HepG2 (cell line): Measurements from ENCODE around the gene SEBOX. TPM values are rescaled to one million over a fixed set of nuclear protein-coding genes. Genes with fewer than 3 reads are reported as not detected.

Experiments
- ARID2 ChIP-seq: sonication (generic); formaldehyde crosslinking; IDR thresholded peaks from 2 replicates; pipeline ENCODE4 v1.8.1; 2022; ENCODE audit warnings: mild to moderate bottlenecking, missing genetic modification reagents, borderline replicate concordance
- ATF4 ChIP-seq, 2 experiments: fragments of 450-650 bp in 1 of 2; sonication (generic) in 1 of 2; formaldehyde crosslinking; IDR thresholded peaks; 2 replicates each; pipeline versions ENCODE4 v1.5.0 to v1.8.0; 2020 to 2022; ENCODE audit warnings: mild to moderate bottlenecking in 1 of 2, missing genetic modification reagents in 1 of 2
- ELF3 ChIP-seq: IDR thresholded peaks from 2 replicates; pipeline ENCODE4 v1.6.1; 2016; ENCODE audit warnings: missing genetic modification reagents, missing compliant biosample characterization
- IRF2 ChIP-seq: IDR thresholded peaks from 2 replicates; pipeline ENCODE4 v1.6.1; 2018; ENCODE audit warnings: missing genetic modification reagents, missing compliant biosample characterization
- SATB2 ChIP-seq: sonication (generic); formaldehyde crosslinking; IDR thresholded peaks from 2 replicates; pipeline ENCODE4 v1.5.0; 2020; ENCODE audit warnings: missing genetic modification reagents
- SMAD9 ChIP-seq: sonication (generic); formaldehyde crosslinking; IDR thresholded peaks from 2 replicates; pipeline ENCODE4 v1.5.1; 2020; ENCODE audit warnings: mild to moderate bottlenecking, missing genetic modification reagents
- SPEN ChIP-seq: sonication (generic); formaldehyde crosslinking; IDR thresholded peaks from 2 replicates; pipeline ENCODE4 v1.5.1; 2020; ENCODE audit warnings: low read depth, mild to moderate bottlenecking, missing genetic modification reagents
- THAP9 ChIP-seq: sonication (generic); formaldehyde crosslinking; IDR thresholded peaks from 2 replicates; pipeline ENCODE4; 2020; ENCODE audit warnings: missing genetic modification reagents, mild to moderate bottlenecking, borderline replicate concordance
- ZBTB20 ChIP-seq: sonication (generic); formaldehyde crosslinking; IDR thresholded peaks from 2 replicates; pipeline ENCODE4 v1.8.1; 2023; ENCODE audit warnings: missing genetic modification reagents, low read depth, mild to moderate bottlenecking, borderline replicate concordance
- ZNF232 ChIP-seq: sonication (generic); formaldehyde crosslinking; IDR thresholded peaks from 2 replicates; pipeline ENCODE4 v1.4.0; 2020; ENCODE audit warnings: missing genetic modification reagents, borderline replicate concordance
- ZNF33B ChIP-seq: sonication (generic); formaldehyde crosslinking; IDR thresholded peaks from 2 replicates; pipeline ENCODE4 v1.5.1; 2020; ENCODE audit warnings: mild to moderate bottlenecking, missing genetic modification reagents
- ZNF44 ChIP-seq: sonication (generic); formaldehyde crosslinking; IDR thresholded peaks from 2 replicates; pipeline ENCODE4 v1.5.1; 2020; ENCODE audit warnings: mild to moderate bottlenecking, missing genetic modification reagents
- ZNF552 ChIP-seq: sonication (generic); formaldehyde crosslinking; IDR thresholded peaks from 2 replicates; pipeline ENCODE4 v1.9.0; 2022; ENCODE audit warnings: missing genetic modification reagents, mild to moderate bottlenecking, borderline replicate concordance
- ZNF607 ChIP-seq: sonication (generic); formaldehyde crosslinking; IDR thresholded peaks from 2 replicates; pipeline ENCODE4 v1.5.1; 2020; ENCODE audit warnings: missing genetic modification reagents, mild to moderate bottlenecking, borderline replicate concordance
- ZNF768 ChIP-seq: sonication (generic); formaldehyde crosslinking; IDR thresholded peaks from 2 replicates; pipeline ENCODE4 v1.4.0; 2020; ENCODE audit warnings: missing genetic modification reagents
- polyA plus RNA-seq, 8 experiments: library from polyadenylated mRNA; depleted of rRNA in 3 of 8; stranded (reverse) in 7 of 8; unstranded in 1 of 8; fragments of >200 nt; fragmentation: Illumina TruSeq in 4 of 8; extraction: Trizol in 4 of 8; gene quantifications; 2 replicates each; pipeline versions ENCODE4 v1.2.1 to v1.2.3, GENCODE V29; 2011 to 2016; ENCODE audit warnings: low read depth in 4 of 8, missing spikeins in 1 of 8, mixed read lengths in 1 of 8; ENCODE audit not compliant: insufficient read depth in 1 of 8
- total RNA-seq, 5 experiments: library from RNA; depleted of rRNA; stranded (reverse); fragments of >200 nt; fragmentation: Illumina TruSeq; extraction: Trizol; gene quantifications; 2 replicates each; pipeline ENCODE4 v1.2.3, GENCODE V29; 2016; ENCODE audit warnings: low read depth in 1 of 5
- TF ChIP-seq, protein P1 (sequence below): sonication (generic); formaldehyde crosslinking; IDR thresholded peaks from one replicate; pipeline ENCODE4 v1.5.1; 2020; ENCODE audit warnings: mild to moderate bottlenecking, missing genetic modification reagents; ENCODE audit errors: not compliant biosample characterization

Gene SEBOX
- total and polyA plus RNA-seq, 2 of the 13 experiments (the other 11 are each of a cell fraction or from before 2014, with no cell fraction given) = not detected

DNA sequence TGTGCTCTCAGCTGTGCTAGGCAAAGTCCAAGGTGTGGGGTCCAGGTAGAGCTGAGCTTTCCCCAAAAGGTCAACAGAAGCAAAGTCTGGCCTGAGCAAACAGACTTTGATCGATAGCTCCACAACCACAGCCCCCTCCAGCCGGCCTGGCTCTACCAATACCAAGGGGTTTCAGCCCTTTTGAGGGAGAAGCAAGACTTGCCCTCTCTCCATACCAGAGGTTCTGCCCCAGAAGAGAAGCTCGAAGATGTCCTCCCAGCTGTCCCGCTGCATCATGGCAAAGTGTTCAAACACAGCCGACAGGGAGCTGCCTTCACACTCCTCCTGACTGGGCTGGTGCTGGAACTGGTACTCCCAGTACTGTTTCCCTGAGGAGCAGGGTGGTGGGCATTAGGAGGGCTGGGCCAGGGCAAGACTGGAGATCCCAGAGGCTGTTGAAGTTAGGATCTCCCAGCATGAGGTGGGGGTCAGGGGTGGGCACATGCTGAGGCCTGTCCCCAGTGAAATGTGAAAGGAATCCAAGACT, 3.4 kb upstream of the SEBOX start (continued):
- TF ChIP-seq ATF4 (CRISPR knock-in tag; IDR thresholded peaks at IDR 0.05) (0 out of 4 replicates have a peak, but pooled peaks of 1 of the 2 experiments have one; percentile 45), ZNF607 (peak; percentile 63; the same call in 1 of the 2 replicates), ZNF33B (CRISPR knock-in tag) (no peak), IRF2 (CRISPR knock-in tag) (peak; percentile 90), ZNF552 (CRISPR knock-in tag) (no peak), SMAD9 (no peak), ZBTB20 (CRISPR knock-in tag) (no peak), ZNF768 (CRISPR knock-in tag) (no peak), SATB2 (CRISPR knock-in tag) (no peak), ARID2 (CRISPR knock-in tag) (no peak), ZNF232 (CRISPR knock-in tag) (peak; percentile 87; the same call in 1 of the 2 replicates), SPEN (peak; percentile 77), ELF3 (CRISPR knock-in tag) (peak; percentile 66), THAP9 (CRISPR knock-in tag) (0 out of 2 replicates have a peak, but pooled peaks have one; percentile 29), ZNF44 (CRISPR knock-in tag) (no peak)
- TF ChIP-seq, protein P1, sequence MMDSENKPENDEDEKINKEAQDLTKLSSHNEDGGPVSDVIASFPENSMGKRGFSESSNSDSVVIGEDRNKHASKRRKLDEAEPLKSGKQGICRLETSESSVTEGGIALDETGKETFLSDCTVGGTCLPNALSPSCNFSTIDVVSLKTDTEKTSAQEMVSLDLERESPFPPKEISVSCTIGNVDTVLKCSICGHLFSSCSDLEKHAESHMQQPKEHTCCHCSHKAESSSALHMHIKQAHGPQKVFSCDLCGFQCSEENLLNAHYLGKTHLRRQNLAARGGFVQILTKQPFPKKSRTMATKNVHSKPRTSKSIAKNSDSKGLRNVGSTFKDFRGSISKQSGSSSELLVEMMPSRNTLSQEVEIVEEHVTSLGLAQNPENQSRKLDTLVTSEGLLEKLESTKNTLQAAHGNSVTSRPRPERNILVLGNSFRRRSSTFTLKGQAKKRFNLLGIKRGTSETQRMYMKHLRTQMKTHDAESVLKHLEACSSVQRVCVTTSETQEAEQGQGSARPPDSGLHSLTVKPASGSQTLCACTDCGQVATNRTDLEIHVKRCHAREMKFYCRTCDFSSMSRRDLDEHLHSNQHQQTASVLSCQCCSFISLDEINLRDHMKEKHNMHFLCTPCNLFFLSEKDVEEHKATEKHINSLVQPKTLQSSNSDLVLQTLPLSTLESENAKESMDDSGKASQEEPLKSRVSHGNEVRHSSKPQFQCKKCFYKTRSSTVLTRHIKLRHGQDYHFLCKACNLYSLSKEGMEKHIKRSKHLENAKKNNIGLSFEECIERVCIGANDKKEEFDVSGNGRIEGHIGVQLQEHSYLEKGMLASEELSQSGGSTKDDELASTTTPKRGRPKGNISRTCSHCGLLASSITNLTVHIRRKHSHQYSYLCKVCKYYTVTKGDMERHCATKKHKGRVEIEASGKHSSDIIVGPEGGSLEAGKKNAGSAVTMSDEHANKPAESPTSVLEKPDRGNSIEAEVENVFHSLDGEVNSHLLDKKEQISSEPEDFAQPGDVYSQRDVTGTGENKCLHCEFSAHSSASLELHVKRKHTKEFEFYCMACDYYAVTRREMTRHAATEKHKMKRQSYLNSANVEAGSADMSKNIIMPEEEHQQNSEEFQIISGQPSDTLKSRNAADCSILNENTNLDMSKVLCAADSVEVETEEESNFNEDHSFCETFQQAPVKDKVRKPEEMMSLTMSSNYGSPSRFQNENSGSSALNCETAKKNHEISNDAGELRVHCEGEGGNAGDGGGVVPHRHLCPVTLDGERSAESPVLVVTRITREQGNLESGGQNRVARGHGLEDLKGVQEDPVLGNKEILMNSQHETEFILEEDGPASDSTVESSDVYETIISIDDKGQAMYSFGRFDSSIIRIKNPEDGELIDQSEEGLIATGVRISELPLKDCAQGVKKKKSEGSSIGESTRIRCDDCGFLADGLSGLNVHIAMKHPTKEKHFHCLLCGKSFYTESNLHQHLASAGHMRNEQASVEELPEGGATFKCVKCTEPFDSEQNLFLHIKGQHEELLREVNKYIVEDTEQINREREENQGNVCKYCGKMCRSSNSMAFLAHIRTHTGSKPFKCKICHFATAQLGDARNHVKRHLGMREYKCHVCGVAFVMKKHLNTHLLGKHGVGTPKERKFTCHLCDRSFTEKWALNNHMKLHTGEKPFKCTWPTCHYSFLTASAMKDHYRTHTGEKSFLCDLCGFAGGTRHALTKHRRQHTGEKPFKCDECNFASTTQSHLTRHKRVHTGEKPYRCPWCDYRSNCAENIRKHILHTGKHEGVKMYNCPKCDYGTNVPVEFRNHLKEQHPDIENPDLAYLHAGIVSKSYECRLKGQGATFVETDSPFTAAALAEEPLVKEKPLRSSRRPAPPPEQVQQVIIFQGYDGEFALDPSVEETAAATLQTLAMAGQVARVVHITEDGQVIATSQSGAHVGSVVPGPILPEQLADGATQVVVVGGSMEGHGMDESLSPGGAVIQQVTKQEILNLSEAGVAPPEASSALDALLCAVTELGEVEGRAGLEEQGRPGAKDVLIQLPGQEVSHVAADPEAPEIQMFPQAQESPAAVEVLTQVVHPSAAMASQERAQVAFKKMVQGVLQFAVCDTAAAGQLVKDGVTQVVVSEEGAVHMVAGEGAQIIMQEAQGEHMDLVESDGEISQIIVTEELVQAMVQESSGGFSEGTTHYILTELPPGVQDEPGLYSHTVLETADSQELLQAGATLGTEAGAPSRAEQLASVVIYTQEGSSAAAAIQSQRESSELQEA = no peak
